NB4 (cell line): ENCODE measurements around the gene FGD3.

ENCODE experiments used
- DNase-seq: peaks from one replicate; pipeline ENCODE4 v3.0.0; 2010; ENCODE audit warnings: low read depth
- H3K4me3 ChIP-seq: one replicate; pipeline ENCODE4 v1.5.1; 2011; ENCODE audit warnings: mild to moderate bottlenecking, low read depth, low read length, moderate library complexity
- CTCF ChIP-seq: IDR thresholded peaks from one replicate; pipeline ENCODE4 v1.5.1; 2012; ENCODE audit warnings: low read depth, low read length
- MAX ChIP-seq: IDR thresholded peaks from 2 replicates; pipeline ENCODE4 v1.6.1; 2011; ENCODE audit warnings: low read depth, low read length
- MYC ChIP-seq: IDR thresholded peaks from 2 replicates; pipeline ENCODE4 v1.6.1; 2011; ENCODE audit warnings: low read depth, low read length
- POLR2A ChIP-seq: IDR thresholded peaks from 2 replicates; pipeline ENCODE4 v1.6.1; 2011; ENCODE audit warnings: mild to moderate bottlenecking; ENCODE audit not compliant: insufficient read length; ENCODE audit errors: extremely low read depth

Gene FGD3

GRCh38 chr9:93081081-93081529, 133.8 kb downstream of the FGD3 start:
- no peak overlapping the region for H3K4me3 ChIP-seq
- DNase-seq = no peak
- TF ChIP-seq MAX (no peak), CTCF (no peak), POLR2A (no peak), MYC (no peak)

DNA sequence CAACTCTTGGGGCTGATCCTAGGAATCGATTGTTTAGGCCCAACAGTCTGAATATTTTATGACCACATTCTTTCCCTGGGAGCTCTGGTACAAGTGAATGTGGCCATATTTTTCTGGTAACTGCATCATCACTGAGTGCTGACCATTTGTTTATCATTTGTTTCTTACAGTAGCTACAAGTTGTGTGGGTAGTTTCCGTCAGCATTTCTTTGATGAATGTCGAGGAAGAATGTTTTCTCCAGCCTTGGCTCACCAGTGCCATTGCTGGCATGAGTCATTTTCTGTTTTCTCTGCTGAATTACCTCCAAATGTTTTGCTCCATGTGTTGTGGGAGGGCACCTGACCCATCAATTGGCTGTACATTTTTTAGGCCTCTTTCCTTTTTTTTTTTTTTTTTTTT, 134.6 kb downstream of the FGD3 start:
- DNase-seq = no peak
- H3K4me3 ChIP-seq = no peak overlapping the region
- TF ChIP-seq CTCF (no peak), MAX (no peak), MYC (no peak), POLR2A (no peak)

- TF ChIP-seq CTCF (no peak), POLR2A (no peak), MAX (no peak), MYC (no peak)
- H3K4me3 ChIP-seq = no peak overlapping the region
- peak; percentile 40 for DNase-seq
These were observed 135.6 kb downstream of the FGD3 start for GRCh38 chr9:93082841-93083411.

GRCh38 chr9:93083592-93084470, 136.5 kb downstream of the FGD3 start:
- H3K4me3 ChIP-seq = no peak overlapping the region
- no peak for DNase-seq
- TF ChIP-seq MAX (no peak), MYC (no peak), CTCF (no peak)

DNA sequence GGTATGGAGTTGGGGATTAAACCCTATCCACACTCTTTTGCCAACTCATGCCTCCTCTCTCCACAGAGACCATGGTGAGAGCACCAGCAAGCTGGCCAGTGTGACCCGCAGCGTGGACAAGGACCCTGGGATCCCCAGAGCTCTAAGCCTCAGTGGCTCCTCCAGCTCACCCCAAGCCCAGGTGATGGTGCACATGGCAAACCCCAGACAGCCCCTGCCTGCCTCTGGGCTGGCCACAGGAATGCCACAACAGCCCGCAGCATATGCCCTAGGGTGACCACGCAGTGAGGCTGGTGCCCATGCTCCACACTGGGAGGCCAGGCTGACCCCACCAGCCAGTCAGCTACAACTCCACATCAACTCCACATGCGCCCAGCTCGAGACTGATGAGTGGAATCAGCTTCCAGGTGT, 137.2 kb downstream of the FGD3 start:
- TF ChIP-seq MAX (no peak), POLR2A (no peak), CTCF (no peak), MYC (no peak)
- DNase-seq = no peak
- no peak overlapping the region for H3K4me3 ChIP-seq
